GM12878 (cell line): Measurements from ENCODE around the gene SLAMF8. TPM values are rescaled to one million over a fixed set of nuclear protein-coding genes. Genes with fewer than 3 reads are reported as not detected.

Experiments
- polyA plus RNA-seq, 11 experiments: library from polyadenylated mRNA; depleted of rRNA in 4 of 11; unstranded in 6 of 11; stranded (reverse) in 5 of 11; fragments of >200 nt; fragmentation: Nextera tagmentation in 4 of 11; fragmentation: Illumina TruSeq in 1 of 11; extraction: Ambion mirVana in 4 of 11; extraction: Trizol in 1 of 11; gene quantifications; 1 replicate in 1 of 11; 2 replicates in 10 of 11; pipeline versions ENCODE4 v1.2.1 to v1.2.3, GENCODE V29; 2011 to 2016; ENCODE audit warnings: inconsistent platforms in 2 of 11, missing spikeins in 2 of 11, low read depth in 1 of 11
- small RNA-seq: library from RNA; depleted of rRNA; stranded (forward); fragments of <200 nt; gene quantifications from one replicate; pipeline ENCODE3, GENCODE V24; 2014
- total RNA-seq, 4 experiments: library from RNA; depleted of rRNA in 3 of 4; stranded (reverse); fragments of >200 nt in 3 of 4; fragmentation: Illumina TruSeq in 1 of 4; extraction: Trizol in 1 of 4; gene quantifications; 2 replicates each; pipeline versions ENCODE4 v1.2.1 to v1.2.3, GENCODE V29; 2013 to 2021

Gene SLAMF8
- total and polyA plus RNA-seq, 10 of the 15 experiments (the other 5 are each of a cell fraction or from before 2014, with no cell fraction given), result 0.04 to 0.69 (median 0.10) TPM; not detected in 3

Small RNA genes within 50 kb of the gene (small RNA-seq; reads per million reads assigned to genes)
- not detected for gene RF00570

Other genes starting within 250 kb of the SLAMF8 start
Only the 7 nearest of the 11 such genes appear.
- gene CRP, start 112.3 kb upstream of the SLAMF8 start, total RNA-seq (2014; rRNA removed), result not detected in 2 replicates
- gene CRP, start 112.3 kb upstream of the SLAMF8 start, total RNA-seq (2014; rRNA removed; fragmentation: Illumina TruSeq; extraction: Trizol), result not detected in 2 replicates
- gene CRP, start 112.3 kb upstream of the SLAMF8 start, total RNA-seq (2021), result 0.54 and 0.72 TPM in 2 replicates
- gene CRP, start 112.3 kb upstream of the SLAMF8 start, polyA plus RNA-seq (2011; rRNA removed), result not detected in 2 replicates
- gene CRP, start 112.3 kb upstream of the SLAMF8 start, polyA plus RNA-seq (2014; fragmentation: Illumina TruSeq; extraction: Trizol), result not detected in 2 replicates
- gene CRP, start 112.3 kb upstream of the SLAMF8 start, polyA plus RNA-seq (2014; fragmentation: Nextera tagmentation; extraction: Ambion mirVana), result not detected
- gene CRP, start 112.3 kb upstream of the SLAMF8 start, polyA plus RNA-seq (2014; rRNA removed), result not detected in 2 replicates
- not detected for gene CRP, start 112.3 kb upstream of the SLAMF8 start, polyA plus RNA-seq (2016; fragmentation: Nextera tagmentation; extraction: Ambion mirVana)
- 3.2 and 6.9 TPM in 2 replicates for gene DUSP23, start 45.9 kb upstream of the SLAMF8 start, total RNA-seq (2014; rRNA removed)
- 1.3 and 1.6 TPM in 2 replicates for gene DUSP23, start 45.9 kb upstream of the SLAMF8 start, total RNA-seq (2014; rRNA removed; fragmentation: Illumina TruSeq; extraction: Trizol)
- gene DUSP23, start 45.9 kb upstream of the SLAMF8 start, total RNA-seq (2021), result 4.0 and 4.3 TPM in 2 replicates
- gene DUSP23, start 45.9 kb upstream of the SLAMF8 start, polyA plus RNA-seq (2011; rRNA removed), result 4.1 and 6.0 TPM in 2 replicates
- 1.3 TPM in 1 of 2 replicates, not detected in the other for gene DUSP23, start 45.9 kb upstream of the SLAMF8 start, polyA plus RNA-seq (2014; fragmentation: Illumina TruSeq; extraction: Trizol)
- gene DUSP23, start 45.9 kb upstream of the SLAMF8 start, polyA plus RNA-seq (2014; fragmentation: Nextera tagmentation; extraction: Ambion mirVana), result 1 to 10 TPM in 1 of 2 experiments, not detected in 1; 1.1 TPM
- gene DUSP23, start 45.9 kb upstream of the SLAMF8 start, polyA plus RNA-seq (2014; rRNA removed), result 4.1 and 5.6 TPM in 2 replicates
- gene DUSP23, start 45.9 kb upstream of the SLAMF8 start, polyA plus RNA-seq (2016; fragmentation: Nextera tagmentation; extraction: Ambion mirVana), result 1 to 10 TPM; 4.1 to 5.7 TPM
- gene FCRL6, start 24.5 kb upstream of the SLAMF8 start, total RNA-seq (2014; rRNA removed), result 0.11 and 0.60 TPM in 2 replicates
- not detected in 2 replicates for gene FCRL6, start 24.5 kb upstream of the SLAMF8 start, total RNA-seq (2014; rRNA removed; fragmentation: Illumina TruSeq; extraction: Trizol)
- 0.11 TPM in 1 of 2 replicates, not detected in the other for gene FCRL6, start 24.5 kb upstream of the SLAMF8 start, total RNA-seq (2021)
- 0.16 and 0.17 TPM in 2 replicates for gene FCRL6, start 24.5 kb upstream of the SLAMF8 start, polyA plus RNA-seq (2011; rRNA removed)
- gene FCRL6, start 24.5 kb upstream of the SLAMF8 start, polyA plus RNA-seq (2014; fragmentation: Illumina TruSeq; extraction: Trizol), result 0.04 TPM in 1 of 2 replicates, not detected in the other
- not detected for gene FCRL6, start 24.5 kb upstream of the SLAMF8 start, polyA plus RNA-seq (2014; fragmentation: Nextera tagmentation; extraction: Ambion mirVana)
- not detected in 2 replicates for gene FCRL6, start 24.5 kb upstream of the SLAMF8 start, polyA plus RNA-seq (2014; rRNA removed)
- not detected for gene FCRL6, start 24.5 kb upstream of the SLAMF8 start, polyA plus RNA-seq (2016; fragmentation: Nextera tagmentation; extraction: Ambion mirVana)
- not detected in 2 replicates for gene VSIG8, start 35.8 kb downstream of the SLAMF8 start, total RNA-seq (2014; rRNA removed)
- not detected in 2 replicates for gene VSIG8, start 35.8 kb downstream of the SLAMF8 start, total RNA-seq (2014; rRNA removed; fragmentation: Illumina TruSeq; extraction: Trizol)
- not detected in 2 replicates for gene VSIG8, start 35.8 kb downstream of the SLAMF8 start, total RNA-seq (2021)
- gene VSIG8, start 35.8 kb downstream of the SLAMF8 start, polyA plus RNA-seq (2011; rRNA removed), result not detected in 2 replicates
- gene VSIG8, start 35.8 kb downstream of the SLAMF8 start, polyA plus RNA-seq (2014; fragmentation: Illumina TruSeq; extraction: Trizol), result not detected in 2 replicates
- gene VSIG8, start 35.8 kb downstream of the SLAMF8 start, polyA plus RNA-seq (2014; fragmentation: Nextera tagmentation; extraction: Ambion mirVana), result not detected
- not detected in 2 replicates for gene VSIG8, start 35.8 kb downstream of the SLAMF8 start, polyA plus RNA-seq (2014; rRNA removed)
- not detected for gene VSIG8, start 35.8 kb downstream of the SLAMF8 start, polyA plus RNA-seq (2016; fragmentation: Nextera tagmentation; extraction: Ambion mirVana)
- 0.33 and 0.56 TPM in 2 replicates for gene CFAP45, start 73.3 kb downstream of the SLAMF8 start, total RNA-seq (2014; rRNA removed)
- gene CFAP45, start 73.3 kb downstream of the SLAMF8 start, total RNA-seq (2014; rRNA removed; fragmentation: Illumina TruSeq; extraction: Trizol), result 0.72 and 0.78 TPM in 2 replicates
- gene CFAP45, start 73.3 kb downstream of the SLAMF8 start, total RNA-seq (2021), result 0.64 and 0.93 TPM in 2 replicates
- 0.69 and 1.1 TPM in 2 replicates for gene CFAP45, start 73.3 kb downstream of the SLAMF8 start, polyA plus RNA-seq (2011; rRNA removed)
- 0.73 and 0.89 TPM in 2 replicates for gene CFAP45, start 73.3 kb downstream of the SLAMF8 start, polyA plus RNA-seq (2014; fragmentation: Illumina TruSeq; extraction: Trizol)
- under 1 TPM; 0.43 to 0.46 TPM for gene CFAP45, start 73.3 kb downstream of the SLAMF8 start, polyA plus RNA-seq (2014; fragmentation: Nextera tagmentation; extraction: Ambion mirVana)
- 0.82 and 0.91 TPM in 2 replicates for gene CFAP45, start 73.3 kb downstream of the SLAMF8 start, polyA plus RNA-seq (2014; rRNA removed)
- gene CFAP45, start 73.3 kb downstream of the SLAMF8 start, polyA plus RNA-seq (2016; fragmentation: Nextera tagmentation; extraction: Ambion mirVana), result under 1 TPM; 0.58 to 0.91 TPM
- gene TAGLN2, start 98.6 kb downstream of the SLAMF8 start, total RNA-seq (2014; rRNA removed), result 345 and 363 TPM in 2 replicates
- 152 and 155 TPM in 2 replicates for gene TAGLN2, start 98.6 kb downstream of the SLAMF8 start, total RNA-seq (2014; rRNA removed; fragmentation: Illumina TruSeq; extraction: Trizol)
- 340 and 350 TPM in 2 replicates for gene TAGLN2, start 98.6 kb downstream of the SLAMF8 start, total RNA-seq (2021)
- gene TAGLN2, start 98.6 kb downstream of the SLAMF8 start, polyA plus RNA-seq (2011; rRNA removed), result 198 and 427 TPM in 2 replicates
- gene TAGLN2, start 98.6 kb downstream of the SLAMF8 start, polyA plus RNA-seq (2014; fragmentation: Illumina TruSeq; extraction: Trizol), result 253 and 362 TPM in 2 replicates
- 100 to 1,000 TPM; 216 to 262 TPM for gene TAGLN2, start 98.6 kb downstream of the SLAMF8 start, polyA plus RNA-seq (2014; fragmentation: Nextera tagmentation; extraction: Ambion mirVana)
- gene TAGLN2, start 98.6 kb downstream of the SLAMF8 start, polyA plus RNA-seq (2014; rRNA removed), result 415 and 449 TPM in 2 replicates
- gene TAGLN2, start 98.6 kb downstream of the SLAMF8 start, polyA plus RNA-seq (2016; fragmentation: Nextera tagmentation; extraction: Ambion mirVana), result 100 to 1,000 TPM; 541 to 611 TPM
- gene IGSF9, start 118.7 kb downstream of the SLAMF8 start, total RNA-seq (2014; rRNA removed), result not detected in 2 replicates
- gene IGSF9, start 118.7 kb downstream of the SLAMF8 start, total RNA-seq (2014; rRNA removed; fragmentation: Illumina TruSeq; extraction: Trizol), result not detected in 2 replicates
- gene IGSF9, start 118.7 kb downstream of the SLAMF8 start, total RNA-seq (2021), result not detected in 2 replicates
- gene IGSF9, start 118.7 kb downstream of the SLAMF8 start, polyA plus RNA-seq (2011; rRNA removed), result not detected in 2 replicates
- not detected in 2 replicates for gene IGSF9, start 118.7 kb downstream of the SLAMF8 start, polyA plus RNA-seq (2014; fragmentation: Illumina TruSeq; extraction: Trizol)
- gene IGSF9, start 118.7 kb downstream of the SLAMF8 start, polyA plus RNA-seq (2014; fragmentation: Nextera tagmentation; extraction: Ambion mirVana), result not detected
- gene IGSF9, start 118.7 kb downstream of the SLAMF8 start, polyA plus RNA-seq (2014; rRNA removed), result 0.04 TPM in 1 of 2 replicates, not detected in the other
- gene IGSF9, start 118.7 kb downstream of the SLAMF8 start, polyA plus RNA-seq (2016; fragmentation: Nextera tagmentation; extraction: Ambion mirVana), result under 1 TPM in 1 of 2 experiments, not detected in 1; 0.07 TPM